ENCODE measurements around the gene FLNA.

- TF ChIP-seq CTCF (IDR thresholded peaks at IDR 0.05) (no peak), ELK1 (IDR thresholded peaks at IDR 0.05; ENCODE audit: low read depth, low read length) (no peak), ZNF302 (CRISPR knock-in tag; IDR thresholded peaks at IDR 0.05) (no peak), EP300 (IDR thresholded peaks at IDR 0.05) (no peak), CEBPB (IDR thresholded peaks at IDR 0.05) (no peak), JUN (IDR thresholded peaks at IDR 0.05) (no peak)
Measured at GRCh38 chrX:154401918-154402621, 27.6 kb upstream of the FLNA start.

Data from A549 (cell line).